Gastrocnemius medialis (tissue), 4 donors: ENCODE data around the gene NCAPG2. TPM values are rescaled to one million over a fixed set of nuclear protein-coding genes. Genes with fewer than 3 reads are reported as not detected.

ENCODE experiments used
- ATAC-seq, 2 donors: fragments of 150-250 bp; one replicate each; pipeline ENCODE4 v1.9.1; 2016
- DNase-seq, 2 donors: peaks; one replicate each; pipeline ENCODE4 v3.0.0-alpha.2; 2019
- H3K27ac ChIP-seq, 4 donors: fragments of 200-600 bp; sonication (generic); 1 replicate in 1 of 4; 2 replicates in 3 of 4; pipeline ENCODE4 v1.5.1; 2016 to 2018; ENCODE audit warnings: mild to moderate bottlenecking in 2 of 4, moderate library complexity in 1 of 4
- H3K27me3 ChIP-seq, 3 donors: fragments of 200-600 bp; sonication (generic) in 2 of 3; 1 replicate in 1 of 3; 2 replicates in 2 of 3; pipeline versions ENCODE4 v1.5.1 to v1.6.0; 2016 to 2019; ENCODE audit warnings: mild to moderate bottlenecking in 1 of 3, moderate library complexity in 1 of 3
- H3K36me3 ChIP-seq, 2 donors: fragments of 200-600 bp; sonication (generic) in 1 of 2; one replicate each; pipeline ENCODE4 v1.5.1; 2017 to 2018
- H3K4me1 ChIP-seq, 2 donors: fragments of 200-600 bp; sonication (generic) in 1 of 2; one replicate each; pipeline ENCODE4 v1.5.1; 2016 to 2017; ENCODE audit warnings: mild to moderate bottlenecking in 2 of 2
- H3K4me3 ChIP-seq, 4 donors: fragments of 200-600 bp; sonication (generic) in 3 of 4; 1 replicate in 1 of 4; 2 replicates in 3 of 4; pipeline ENCODE4 v1.5.1; 2016 to 2019; ENCODE audit warnings: mild to moderate bottlenecking in 2 of 4
- H3K9me3 ChIP-seq, 3 donors: fragments of 200-600 bp; sonication (generic) in 2 of 3; 1 replicate in 1 of 3; 2 replicates in 2 of 3; pipeline ENCODE4 v1.5.1; 2016 to 2019
- POLR2A ChIP-seq, 2 donors: fragments of 450-650 bp; IDR thresholded peaks; one replicate each; pipeline ENCODE4 v1.6.1; 2017; ENCODE audit warnings: antibody characterized with exemption in 2 of 2, mild to moderate bottlenecking in 2 of 2, moderate library complexity in 2 of 2
- in situ Hi-C, 4 donors: fragments of 200-750 bp; cut with MboI; loops; one replicate each; pipeline versions ENCODE4 v1.15.0 to v1.8.0; 2017; ENCODE audit warnings: low sequenced_read_pairs in 4 of 4
- intact Hi-C: fragments of 100-400 bp; cut with DNase I; formaldehyde crosslinking; loops from one replicate; pipeline ENCODE4 v1.15.1; 2023; ENCODE audit warnings: low total_unique reads
- total RNA-seq, 4 donors: library from RNA; depleted of rRNA; stranded (reverse); fragments of >200 nt; gene quantifications; one replicate each; pipeline versions ENCODE4 v1.1.0 to v1.2.3, GENCODE V29; 2016
- TF ChIP-seq, protein P1 (sequence below), 5 experiments: fragments of 450-650 bp in 3 of 5; fragments of 200-600 bp in 2 of 5; sonication (generic) in 2 of 5; IDR thresholded peaks in 4 of 5; conservative IDR thresholded peaks in 1 of 5; 1 replicate in 4 of 5; 2 replicates in 1 of 5; pipeline ENCODE4 v1.5.1; 2016 to 2019; ENCODE audit warnings: antibody characterized with exemption in 5 of 5, mild to moderate bottlenecking in 3 of 5, moderate library complexity in 3 of 5

The NCAPG2 gene
- total RNA-seq, 4 donors from 2014 or later, result 3.0 to 4.5 (median 3.9) TPM

DNA sequence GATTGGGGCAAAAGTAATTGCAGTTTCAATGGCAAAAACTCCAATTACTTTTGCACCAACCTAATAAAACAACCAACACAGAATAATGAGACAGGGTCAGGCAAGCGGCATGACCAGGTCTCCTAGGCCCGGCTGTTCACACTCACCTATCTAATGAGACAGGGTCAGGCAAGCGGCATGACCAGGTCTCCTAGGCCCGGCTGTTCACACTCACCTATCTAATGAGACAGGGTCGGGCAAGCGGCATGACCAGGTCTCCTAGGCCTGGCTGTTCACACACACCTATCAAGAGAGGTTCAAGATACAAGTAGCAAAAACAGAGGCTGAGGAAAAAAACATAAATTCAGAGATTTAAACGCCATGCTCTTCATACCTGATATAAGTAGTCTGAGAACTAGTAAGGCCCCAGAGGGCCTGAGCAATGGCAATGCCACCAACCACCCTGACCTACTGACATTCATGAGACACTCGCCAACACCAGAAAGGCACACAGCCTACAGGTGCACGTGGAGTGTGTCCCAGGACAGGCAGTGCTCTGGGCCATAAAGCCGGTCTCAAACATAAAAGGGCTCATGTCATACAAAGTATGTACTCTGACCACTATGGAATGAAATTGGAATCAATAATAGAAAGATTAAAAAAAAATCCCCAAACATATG is 40.6 kb upstream of the NCAPG2 start:
- DNase-seq (no peak), ATAC-seq (no peak)
- no peaks in the 10 kb centered on the region for H3K27me3 ChIP-seq
- in situ Hi-C loops (no loop called here), intact Hi-C loops (no loop called here)
- TF ChIP-seq, protein P1, sequence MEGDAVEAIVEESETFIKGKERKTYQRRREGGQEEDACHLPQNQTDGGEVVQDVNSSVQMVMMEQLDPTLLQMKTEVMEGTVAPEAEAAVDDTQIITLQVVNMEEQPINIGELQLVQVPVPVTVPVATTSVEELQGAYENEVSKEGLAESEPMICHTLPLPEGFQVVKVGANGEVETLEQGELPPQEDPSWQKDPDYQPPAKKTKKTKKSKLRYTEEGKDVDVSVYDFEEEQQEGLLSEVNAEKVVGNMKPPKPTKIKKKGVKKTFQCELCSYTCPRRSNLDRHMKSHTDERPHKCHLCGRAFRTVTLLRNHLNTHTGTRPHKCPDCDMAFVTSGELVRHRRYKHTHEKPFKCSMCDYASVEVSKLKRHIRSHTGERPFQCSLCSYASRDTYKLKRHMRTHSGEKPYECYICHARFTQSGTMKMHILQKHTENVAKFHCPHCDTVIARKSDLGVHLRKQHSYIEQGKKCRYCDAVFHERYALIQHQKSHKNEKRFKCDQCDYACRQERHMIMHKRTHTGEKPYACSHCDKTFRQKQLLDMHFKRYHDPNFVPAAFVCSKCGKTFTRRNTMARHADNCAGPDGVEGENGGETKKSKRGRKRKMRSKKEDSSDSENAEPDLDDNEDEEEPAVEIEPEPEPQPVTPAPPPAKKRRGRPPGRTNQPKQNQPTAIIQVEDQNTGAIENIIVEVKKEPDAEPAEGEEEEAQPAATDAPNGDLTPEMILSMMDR (IDR thresholded peaks at IDR 0.05 in 4 of 5, conservative IDR thresholded peaks at IDR 0.05 in 1 of 5), result no peak
- no peak for TF ChIP-seq POLR2A (IDR thresholded peaks at IDR 0.05)
- H3K4me1 ChIP-seq, result no peaks in the 10 kb centered on the region
- H3K4me3 ChIP-seq, result no peak overlapping the region
- peaks cover 0 to 93% of the 10 kb centered on the region in 2 donors for H3K36me3 ChIP-seq
- H3K27ac ChIP-seq, result no peak overlapping the region
- H3K9me3 ChIP-seq, result no peaks in the 10 kb centered on the region

GRCh38 chr7:158744070-158744469 is 39.5 kb upstream of the NCAPG2 start:
- intact Hi-C loops (no loop called here), in situ Hi-C loops (no loop called here)

DNA sequence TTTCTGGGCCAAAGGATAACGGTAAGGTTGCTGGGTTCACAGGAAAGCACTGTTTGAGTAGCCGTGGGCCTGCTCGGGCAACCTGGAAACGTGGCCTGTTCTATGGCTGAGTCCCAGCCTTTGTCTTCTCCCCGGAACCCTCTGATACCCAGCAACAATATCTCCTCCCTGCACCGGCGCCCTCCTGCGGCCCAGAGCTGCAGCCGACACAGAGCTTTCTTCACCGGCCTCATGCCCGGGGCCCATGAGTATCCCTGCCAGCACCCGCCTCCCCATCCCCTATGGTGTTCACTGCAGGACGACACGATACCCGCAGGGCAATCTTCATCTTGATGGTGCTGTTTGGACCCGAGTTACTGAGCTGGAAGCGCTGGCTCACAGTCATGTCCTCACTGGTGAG is 38.6 kb upstream of the NCAPG2 start:
- TF ChIP-seq, protein P1 (IDR thresholded peaks at IDR 0.05 in 4 of 5, conservative IDR thresholded peaks at IDR 0.05 in 1 of 5), result no peak
- TF ChIP-seq POLR2A (IDR thresholded peaks at IDR 0.05), result no peak
- H3K4me3 ChIP-seq, result no peak overlapping the region
- no peak overlapping the region for H3K27ac ChIP-seq
- ATAC-seq (no peak), DNase-seq (no peak)
- no peaks in the 10 kb centered on the region for H3K9me3 ChIP-seq
- H3K27me3 ChIP-seq, result no peaks in the 10 kb centered on the region
- intact Hi-C loops, result no loop called here
- in situ Hi-C loops, result no loop called here
- H3K4me1 ChIP-seq, result no peaks in the 10 kb centered on the region
- H3K36me3 ChIP-seq, result peaks cover 0 to 98% of the 10 kb centered on the region in 2 donors

More at GRCh38 chr7:158744070-158744469, 39.5 kb upstream of the NCAPG2 start:
- Histone ChIP-seq H3K27ac (no peak overlapping the region), H3K36me3 (peaks cover 0 to 98% of the 10 kb centered on the region in 2 donors), H3K9me3 (no peaks in the 10 kb centered on the region), H3K27me3 (no peaks in the 10 kb centered on the region), H3K4me3 (no peak overlapping the region), H3K4me1 (no peaks in the 10 kb centered on the region)
- TF ChIP-seq, protein P1 (IDR thresholded peaks at IDR 0.05 in 4 of 5, conservative IDR thresholded peaks at IDR 0.05 in 1 of 5), result no peak
- no peak for TF ChIP-seq POLR2A (IDR thresholded peaks at IDR 0.05)
- ATAC-seq, result no peak
- no peak for DNase-seq

GRCh38 chr7:158742065-158742821 is 37.6 kb upstream of the NCAPG2 start:
- H3K27me3 ChIP-seq, result no peaks in the 10 kb centered on the region
- intact Hi-C loops, result no loop called here
- H3K9me3 ChIP-seq, result no peaks in the 10 kb centered on the region
- no peaks in the 10 kb centered on the region for H3K4me1 ChIP-seq
- H3K27ac ChIP-seq, result no peak overlapping the region
- DNase-seq (no peak), ATAC-seq (no peak)
- no peak for TF ChIP-seq POLR2A (IDR thresholded peaks at IDR 0.05)
- TF ChIP-seq, protein P1 (IDR thresholded peaks at IDR 0.05 in 4 of 5, conservative IDR thresholded peaks at IDR 0.05 in 1 of 5), result no peak
- in situ Hi-C loops, result no loop called here
- no peak overlapping the region for H3K4me3 ChIP-seq
- H3K36me3 ChIP-seq, result peaks cover 0 to 97% of the 10 kb centered on the region in 2 donors
